ENCODE results near the gene MLC1. TPM values are rescaled to one million over a fixed set of nuclear protein-coding genes. Genes with fewer than 3 reads are reported as not detected.

Gene MLC1
- total and polyA plus RNA-seq, 2 of the 4 experiments (the other 2 are of a cell fraction): 0.10 TPM; not detected in 1

GRCh38 chr22:50089231-50089630 is 4.0 kb upstream of the MLC1 start:
- CTCF ChIA-PET: no interaction called here
- H3K27me3 ChIP-seq (ENCODE audit: control insufficient read depth, insufficient read depth, low read length): no peaks in the 10 kb centered on the region; the same call in 1 of the 2 replicates
- H3K14ac ChIP-seq (replicated peaks; ENCODE audit: low read depth, low read length): no peak overlapping the region
- 80% methylated on average over 1 of the region's 11 CpGs; no CpG with 5 or more reads in 1 of the 2 experiments for WGBS, 2 experiments (ENCODE audit: extremely low coverage in 2 of 2, insufficient read length in 1 of 2)
- no peak overlapping the region for H2BK20ac ChIP-seq (ENCODE audit: low read depth, low read length)
- dilution Hi-C loops (cut with HindIII; ENCODE audit: low sequenced_read_pairs, unreplicated experiment): no loop called here
- in situ Hi-C loops (cut with MboI; ENCODE audit: low sequenced_read_pairs): no loop called here
- no peak overlapping the region for H3K18ac ChIP-seq (ENCODE audit: low read depth, low read length)
- no peak overlapping the region for H3K4me3 ChIP-seq (ENCODE audit: insufficient read depth, low read depth, low read length)
- H3K4me1 ChIP-seq (ENCODE audit: control insufficient read depth, insufficient read depth, low read length): peaks cover 9% of the 10 kb centered on the region; the same call in 1 of the 2 replicates
- no peaks in the 10 kb centered on the region for H3K36me3 ChIP-seq (ENCODE audit: control insufficient read depth, insufficient read depth, low read length)
- no peak overlapping the region for H3K27ac ChIP-seq (ENCODE audit: insufficient read depth, low read length)
- no peak overlapping the region for H2AK9ac ChIP-seq (replicated peaks; ENCODE audit: low read depth, low read length, poor library complexity)
- no peak overlapping the region for H3K9ac ChIP-seq (ENCODE audit: low read depth, low read length)
- BruUV-seq (replicated peaks): no TSS peak
- no peak overlapping the region for H2AK5ac ChIP-seq (ENCODE audit: low read depth, low read length)
- no peak overlapping the region for H4K5ac ChIP-seq (ENCODE audit: low read depth, low read length)
- H4K20me1 ChIP-seq (ENCODE audit: insufficient read depth, low read length): no peaks in the 10 kb centered on the region
- no peak for ATAC-seq (ENCODE audit: low read depth)
- H2BK120ac ChIP-seq (ENCODE audit: low read depth, low read length): no peak overlapping the region
- no peak overlapping the region for H2BK15ac ChIP-seq (ENCODE audit: low read depth, low read length)
- DNase-seq: no peak
- no peak for TF ChIP-seq BHLHE40 (IDR thresholded peaks at IDR 0.05; ENCODE audit: low read depth, low read length)
- no peak for TF ChIP-seq CHD1 (IDR thresholded peaks at IDR 0.05; ENCODE audit: low read depth, low read length)
- TF ChIP-seq FOS (IDR thresholded peaks at IDR 0.05; ENCODE audit: low read depth, low read length): no peak
- no peak for TF ChIP-seq NFE2L2 (IDR thresholded peaks at IDR 0.05; ENCODE audit: low read depth, low read length)
- no peak for TF ChIP-seq CTCF (conservative IDR thresholded peaks at IDR 0.05; ENCODE audit: low read depth, low read length)
- TF ChIP-seq RFX5 (IDR thresholded peaks at IDR 0.05; ENCODE audit: low read depth, low read length): no peak
- TF ChIP-seq MAZ (IDR thresholded peaks at IDR 0.05; ENCODE audit: borderline replicate concordance, low read depth, low read length): no peak
- TF ChIP-seq RCOR1 (IDR thresholded peaks at IDR 0.05; ENCODE audit: insufficient replicate concordance, low read length): no peak
- no peak for TF ChIP-seq SMC3 (IDR thresholded peaks at IDR 0.05; ENCODE audit: low read depth, low read length)
- TF ChIP-seq POLR2A (IDR thresholded peaks at IDR 0.05; ENCODE audit: low read depth, low read length): no peak
- no peak for TF ChIP-seq RAD21 (IDR thresholded peaks at IDR 0.05; ENCODE audit: low read length)
- no peak for TF ChIP-seq USF2 (IDR thresholded peaks at IDR 0.05; ENCODE audit: low read depth, low read length)
- no peak for TF ChIP-seq CEBPB (IDR thresholded peaks at IDR 0.05; ENCODE audit: low read depth, low read length)
- TF ChIP-seq MAFK (IDR thresholded peaks at IDR 0.05; ENCODE audit: low read depth, low read length): no peak
- no peak for TF ChIP-seq ELK1 (IDR thresholded peaks at IDR 0.05; ENCODE audit: borderline replicate concordance, low read depth, low read length)
- no peak for TF ChIP-seq MXI1 (IDR thresholded peaks at IDR 0.05; ENCODE audit: borderline replicate concordance, low read depth, low read length)
- H4K8ac ChIP-seq (ENCODE audit: low read depth in 2 of 2, low read length in 2 of 2): no peak overlapping the region
- H3K4ac ChIP-seq (ENCODE audit: low read depth, low read length): no peak overlapping the region
- no peak overlapping the region for H2BK5ac ChIP-seq (ENCODE audit: low read depth, low read length, poor library complexity, severe bottlenecking)
- peaks cover 14% of the 10 kb centered on the region for H3K9me3 ChIP-seq (ENCODE audit: control insufficient read depth, insufficient read depth, low read length)
- POLR2A ChIA-PET (ENCODE audit: unreplicated experiment): no interaction called here
- no peak overlapping the region for H2AFZ ChIP-seq (replicated peaks; ENCODE audit: low read length, poor library complexity)
- no peak overlapping the region for H3K23ac ChIP-seq (ENCODE audit: low read depth, low read length)
- H3K4me2 ChIP-seq (ENCODE audit: low read depth, low read length): no peak overlapping the region
- intact Hi-C loops (cut with micrococcal nuclease): loop anchor here (5.0 kb wide), 1 partner anchor 53 kb away; no protein-coding TSS in a partner anchor
- no peak overlapping the region for H3K56ac ChIP-seq (ENCODE audit: extremely low read depth, insufficient read depth, low read length)
- peaks cover 6% of the 10 kb centered on the region; the same call in 1 of the 2 replicates for H3K9me1 ChIP-seq (ENCODE audit: insufficient read depth, low read length)
- H3K79me1 ChIP-seq (ENCODE audit: low read depth in 1 of 2, low read length in 2 of 2): no peaks in the 10 kb centered on the region
- no peak overlapping the region for H4K91ac ChIP-seq (ENCODE audit: insufficient read depth, low read depth, low read length)
